PC-3 (cell line): Measurements from ENCODE around the gene HK1.

Experiments used
- EZH2 ChIP-seq: fragments of 300-600 bp; sonication (generic); IDR thresholded peaks from one replicate; pipeline ENCODE4 v1.6.1; 2017; ENCODE audit warnings: antibody characterized with exemption, mild to moderate bottlenecking, low read length; ENCODE audit not compliant: unreplicated experiment
- EZH2phosphoT487 ChIP-seq: fragments of 300-600 bp; sonication (generic); IDR thresholded peaks from 2 replicates; pipeline ENCODE4 v1.6.1; 2018; ENCODE audit warnings: mild to moderate bottlenecking, antibody characterized with exemption, low read length, borderline replicate concordance
- TF ChIP-seq, protein P1 (sequence below): fragments of 300-600 bp; sonication (generic); conservative IDR thresholded peaks from 2 replicates; pipeline ENCODE4 v1.5.1; 2017; ENCODE audit warnings: antibody characterized with exemption, low read depth, mild to moderate bottlenecking, low read length

DNA sequence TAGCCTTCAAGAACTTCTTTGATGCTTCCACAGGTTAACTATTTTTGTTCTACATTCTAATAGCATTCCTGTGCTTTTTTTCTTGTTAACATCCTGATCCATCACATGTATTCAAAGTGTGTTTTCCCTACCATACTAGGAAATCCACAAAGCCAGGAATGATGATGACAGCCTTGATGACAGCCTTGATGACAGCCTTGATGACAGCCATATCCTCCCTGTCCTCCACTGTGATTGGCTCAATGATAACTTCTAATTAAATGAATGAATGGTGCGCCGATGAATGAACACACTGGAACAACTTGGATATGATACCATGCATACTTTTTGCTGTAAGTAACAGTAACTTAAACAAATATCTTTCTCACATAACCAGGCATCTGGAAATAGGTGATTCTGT, 146.7 kb downstream of the HK1 start:
- TF ChIP-seq, protein P1, sequence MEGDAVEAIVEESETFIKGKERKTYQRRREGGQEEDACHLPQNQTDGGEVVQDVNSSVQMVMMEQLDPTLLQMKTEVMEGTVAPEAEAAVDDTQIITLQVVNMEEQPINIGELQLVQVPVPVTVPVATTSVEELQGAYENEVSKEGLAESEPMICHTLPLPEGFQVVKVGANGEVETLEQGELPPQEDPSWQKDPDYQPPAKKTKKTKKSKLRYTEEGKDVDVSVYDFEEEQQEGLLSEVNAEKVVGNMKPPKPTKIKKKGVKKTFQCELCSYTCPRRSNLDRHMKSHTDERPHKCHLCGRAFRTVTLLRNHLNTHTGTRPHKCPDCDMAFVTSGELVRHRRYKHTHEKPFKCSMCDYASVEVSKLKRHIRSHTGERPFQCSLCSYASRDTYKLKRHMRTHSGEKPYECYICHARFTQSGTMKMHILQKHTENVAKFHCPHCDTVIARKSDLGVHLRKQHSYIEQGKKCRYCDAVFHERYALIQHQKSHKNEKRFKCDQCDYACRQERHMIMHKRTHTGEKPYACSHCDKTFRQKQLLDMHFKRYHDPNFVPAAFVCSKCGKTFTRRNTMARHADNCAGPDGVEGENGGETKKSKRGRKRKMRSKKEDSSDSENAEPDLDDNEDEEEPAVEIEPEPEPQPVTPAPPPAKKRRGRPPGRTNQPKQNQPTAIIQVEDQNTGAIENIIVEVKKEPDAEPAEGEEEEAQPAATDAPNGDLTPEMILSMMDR = no peak
- TF ChIP-seq EZH2 = no peak
- TF ChIP-seq EZH2phosphoT487 = no peak
